GM10248 (cell line): ENCODE results near the gene MRPL21.

Experiments used
- CTCF ChIA-PET: fragments of 300-600 bp; sonication (Branson Sonifier 250); formaldehyde crosslinking; extraction: SDS; loops from one replicate; lab custom pipeline; 2021; ENCODE audit warnings: antibody characterized with exemption; lab: Yijun Ruan, JAX
- POLR2A ChIA-PET: fragments of 350-650 bp; sonication (Branson Sonifier 250); formaldehyde crosslinking; extraction: SDS; loops from one replicate; lab custom pipeline; 2020; ENCODE audit warnings: antibody characterized with exemption; lab: Yijun Ruan, JAX
- DNase-seq: peaks from one replicate; pipeline ENCODE4 v3.0.0; 2012; ENCODE audit errors: extremely low spot score
- CTCF ChIP-seq: IDR thresholded peaks from 2 replicates; pipeline ENCODE4 v1.5.1; 2012; ENCODE audit warnings: mild to moderate bottlenecking, low read depth; ENCODE audit errors: extremely low read depth, missing control alignments, control extremely low read depth

Gene MRPL21

DNA sequence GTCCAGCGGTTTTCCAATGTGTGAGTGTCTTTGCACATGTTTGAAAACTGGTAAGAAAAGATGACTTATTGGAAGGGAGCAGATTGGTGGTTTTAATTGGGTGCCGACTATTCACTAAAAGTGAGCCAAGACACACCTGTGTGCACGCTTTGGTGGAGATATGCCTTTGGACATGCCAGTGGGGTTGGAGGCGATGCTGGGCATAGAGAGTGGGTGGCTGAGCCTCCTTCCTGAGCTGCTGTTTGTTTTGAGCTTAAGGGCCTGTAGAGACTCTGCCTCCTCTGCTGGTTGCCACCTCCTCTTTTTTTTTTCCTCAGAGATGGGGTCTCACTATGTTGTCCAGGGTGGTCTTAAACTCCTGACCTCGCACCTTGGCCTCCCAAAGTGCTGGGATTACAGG is 9.6 kb upstream of the MRPL21 start:
- TF ChIP-seq CTCF: no peak
- CTCF ChIA-PET: interaction anchor here (0.8 kb wide), 1 partner anchor 25 kb away, joined by 3 read pairs; no protein-coding TSS in a partner anchor
- POLR2A ChIA-PET: no interaction called here
- DNase-seq: no peak

DNA sequence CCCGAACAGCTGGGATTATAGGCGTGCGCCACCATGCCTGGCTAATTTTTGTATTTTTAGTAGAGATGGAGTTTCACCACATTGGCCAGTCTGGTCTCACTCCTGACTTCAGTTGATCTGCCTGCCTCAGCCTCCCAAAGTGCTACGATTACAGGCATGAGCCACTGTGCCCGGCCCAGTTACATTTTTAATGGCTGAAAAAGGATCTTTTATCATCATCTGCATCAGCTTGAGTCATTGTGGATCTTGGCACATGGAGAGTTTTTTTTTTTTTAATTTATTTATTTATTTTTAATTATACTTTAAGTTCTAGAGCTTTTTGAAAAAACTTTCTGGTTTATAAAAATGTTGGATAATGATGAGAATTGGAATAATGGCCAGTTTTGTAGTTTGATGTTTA is 8.6 kb upstream of the MRPL21 start:
- no peak for TF ChIP-seq CTCF
- ChIA-PET POLR2A (no interaction called here), CTCF (no interaction called here)
- no peak for DNase-seq

DNA sequence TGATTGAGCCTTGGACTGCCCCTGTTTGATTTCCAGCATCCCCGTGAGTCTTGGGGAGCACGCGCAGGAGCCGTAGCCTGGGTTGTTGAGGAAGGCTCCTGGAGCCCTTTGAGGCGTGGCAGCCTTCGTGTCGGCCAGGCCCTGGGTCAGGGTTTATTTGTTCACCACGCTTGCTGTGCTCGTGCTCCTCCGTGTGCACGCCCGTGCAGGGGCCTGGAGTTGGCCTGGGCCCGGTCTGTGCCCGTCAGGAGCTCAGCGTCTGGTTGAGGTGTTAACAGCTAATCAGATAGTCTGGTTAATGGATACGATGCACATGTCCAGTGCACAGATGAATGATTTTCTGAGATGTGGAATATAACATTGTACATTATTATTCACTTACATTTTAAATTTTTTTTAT is 8.1 kb upstream of the MRPL21 start:
- no peak for TF ChIP-seq CTCF
- ChIA-PET POLR2A (no interaction called here), CTCF (no interaction called here)
- no peak for DNase-seq

- DNase-seq: no peak
- CTCF ChIA-PET: interaction anchor here (0.6 kb wide), 1 partner anchor 1963 kb away, joined by 4 read pairs; no protein-coding TSS in a partner anchor
- POLR2A ChIA-PET: no interaction called here
- TF ChIP-seq CTCF: no peak
Measured at GRCh38 chr11:68910965-68911364, 7.3 kb upstream of the MRPL21 start.

- TF ChIP-seq CTCF: no peak
- ChIA-PET POLR2A (no interaction called here), CTCF (no interaction called here)
- no peak for DNase-seq
Measured at GRCh38 chr11:68908273-68908672, 4.6 kb upstream of the MRPL21 start.

DNA sequence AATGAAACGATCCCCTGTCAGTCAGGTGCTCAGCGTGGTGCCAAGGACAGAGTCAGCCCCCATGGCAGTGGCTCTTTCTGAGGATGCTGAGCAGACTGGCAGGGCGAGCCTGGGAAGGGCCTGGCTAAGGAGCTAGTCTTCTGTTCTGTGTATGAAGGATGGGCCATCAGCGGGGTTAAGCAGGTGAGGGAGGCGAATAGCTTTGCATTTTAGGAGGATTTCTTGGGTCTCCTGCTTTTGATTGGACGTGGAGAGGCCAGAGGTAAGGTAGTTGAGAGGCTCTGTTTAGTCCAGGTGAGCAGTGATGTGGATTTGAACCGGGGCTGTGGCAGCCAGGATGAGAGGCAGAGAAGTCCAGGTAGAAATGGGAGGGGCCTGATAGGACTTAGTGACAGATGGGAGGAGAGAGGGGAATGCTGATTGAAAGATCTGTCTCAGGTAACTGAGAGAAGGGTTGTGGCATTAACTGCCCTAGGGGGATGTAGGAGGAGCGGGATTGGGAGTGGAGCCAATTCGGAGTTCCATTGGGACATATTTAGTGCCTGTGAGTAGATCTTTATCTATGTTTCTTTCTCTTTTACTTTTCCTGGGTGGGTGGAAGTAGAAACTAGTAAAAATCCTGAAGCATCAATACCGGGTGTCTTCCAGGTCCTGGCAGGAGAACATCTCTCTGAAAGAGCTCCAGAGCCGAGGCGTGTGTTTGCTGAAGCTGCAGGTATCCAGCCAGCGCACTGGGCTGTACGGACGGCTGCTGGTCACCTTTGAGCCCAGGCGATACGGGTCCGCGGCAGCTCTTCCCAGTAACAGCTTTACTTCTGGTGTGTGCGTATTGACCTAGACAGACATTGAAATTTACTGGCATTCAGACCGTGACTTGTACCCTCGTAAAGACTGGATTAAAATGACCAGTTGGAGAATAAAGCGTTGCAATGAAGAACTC is 2.1 kb upstream of the MRPL21 start:
- CTCF ChIA-PET: interaction anchor here (0.9 kb wide), 1 partner anchor 28 kb away, joined by 3 read pairs; no protein-coding TSS in a partner anchor
- POLR2A ChIA-PET: no interaction called here
- no peak for DNase-seq
- TF ChIP-seq CTCF: no peak
